OCI-LY1 (cell line): ENCODE data around the gene AMOT.

Experiments used
- H2AFZ ChIP-seq: fragments of 200-600 bp; sonication (generic), shearing (Covaris generic); 2 replicates; pipeline ENCODE4 v1.6.0; 2014; ENCODE audit warnings: antibody characterized with exemption, mild to moderate bottlenecking, low read length
- H3F3A ChIP-seq: fragments of 200-600 bp; sonication (generic), shearing (Covaris generic); 2 replicates; pipeline ENCODE4 v1.6.0; 2014; ENCODE audit warnings: mild to moderate bottlenecking, antibody characterized with exemption, low read length, moderate library complexity; ENCODE audit not compliant: insufficient read depth
- H3K27ac ChIP-seq: fragments of 200-600 bp; sonication (generic); 2 replicates; pipeline ENCODE4 v1.5.1; 2014; ENCODE audit warnings: low read length, mixed run types, mild to moderate bottlenecking, low read depth; ENCODE audit not compliant: poor library complexity, severe bottlenecking
- H3K27me3 ChIP-seq: fragments of 200-600 bp; sonication (generic); 2 replicates; pipeline ENCODE4 v1.6.0; 2014; ENCODE audit warnings: antibody characterized with exemption, mild to moderate bottlenecking, low read length, moderate library complexity; ENCODE audit not compliant: insufficient read depth
- H3K36me3 ChIP-seq: fragments of 200-600 bp; sonication (generic); 2 replicates; pipeline ENCODE4 v1.6.1; 2014; ENCODE audit warnings: mild to moderate bottlenecking, antibody characterized with exemption, low read length, moderate library complexity, mixed read lengths; ENCODE audit not compliant: insufficient read depth
- H3K4me1 ChIP-seq: fragments of 200-600 bp; sonication (generic); 2 replicates; pipeline ENCODE4 v1.5.1; 2014; ENCODE audit warnings: mild to moderate bottlenecking, low read length, moderate library complexity; ENCODE audit not compliant: insufficient read depth, severe bottlenecking
- H3K4me2 ChIP-seq: fragments of 200-600 bp; sonication (generic), shearing (Covaris generic); 2 replicates; pipeline ENCODE4 v1.6.1; 2014; ENCODE audit warnings: low read length
- H3K4me3 ChIP-seq: fragments of 200-600 bp; sonication (generic); 2 replicates; pipeline ENCODE4 v1.5.1; 2014; ENCODE audit warnings: low read length, low read depth, mild to moderate bottlenecking, mixed read lengths; ENCODE audit not compliant: poor library complexity, severe bottlenecking
- H3K79me2 ChIP-seq: fragments of 200-600 bp; shearing (Covaris generic); 2 replicates; pipeline ENCODE4 v1.6.1; 2016; ENCODE audit warnings: mixed run types, low read length, mixed read lengths; ENCODE audit not compliant: insufficient read depth
- H3K9ac ChIP-seq: fragments of 200-600 bp; sonication (generic), shearing (Covaris generic); 2 replicates; pipeline ENCODE4 v1.6.1; 2014; ENCODE audit warnings: mild to moderate bottlenecking, low read length, mixed read lengths
- H3K9me2 ChIP-seq: fragments of 200-600 bp; sonication (generic), shearing (Covaris generic); 2 replicates; pipeline ENCODE4 v1.6.1; 2014; ENCODE audit warnings: low read depth, mild to moderate bottlenecking, low read length, mixed read lengths
- H3K9me3 ChIP-seq: fragments of 200-600 bp; shearing (Covaris generic); 2 replicates; pipeline ENCODE4 v1.6.1; 2014; ENCODE audit warnings: low read length, mixed read lengths
- H4K20me1 ChIP-seq: fragments of 200-600 bp; sonication (generic), shearing (Covaris generic); 2 replicates; pipeline ENCODE4 v1.6.0; 2016; ENCODE audit warnings: mild to moderate bottlenecking, low read length; ENCODE audit not compliant: insufficient read depth
- CTCF ChIP-seq: fragments of 200-600 bp; sonication (generic), shearing (Covaris generic); IDR thresholded peaks from 2 replicates; pipeline ENCODE4 v1.5.1; 2017; ENCODE audit warnings: mild to moderate bottlenecking, antibody characterized with exemption, low read length, moderate library complexity, mixed read lengths
- EZH2 ChIP-seq: fragments of 200-600 bp; sonication (generic), shearing (Covaris generic); IDR thresholded peaks from 2 replicates; pipeline ENCODE4 v1.8.0; 2017; ENCODE audit warnings: borderline replicate concordance, mixed run types, mild to moderate bottlenecking, antibody characterized with exemption, low read length, moderate library complexity, mixed read lengths

AMOT gene

GRCh38 chrX:112877771-112878173, 37.1 kb upstream of the AMOT start:
- H3K4me2 ChIP-seq: no peak overlapping the region
- TF ChIP-seq CTCF: no peak
- TF ChIP-seq EZH2: no peak
- no peaks in the 10 kb centered on the region for H3K9me3 ChIP-seq
- H3K27me3 ChIP-seq: no peaks in the 10 kb centered on the region
- H3K9ac ChIP-seq: no peak overlapping the region
- no peaks in the 10 kb centered on the region for H3K36me3 ChIP-seq
- H3K4me3 ChIP-seq: no peak overlapping the region
- H3K27ac ChIP-seq: no peak overlapping the region
- no peaks in the 10 kb centered on the region for H4K20me1 ChIP-seq
- H3F3A ChIP-seq: no peaks in the 10 kb centered on the region
- no peak overlapping the region for H2AFZ ChIP-seq
- H3K79me2 ChIP-seq: no peaks in the 10 kb centered on the region
- no peaks in the 10 kb centered on the region for H3K9me2 ChIP-seq
- no peaks in the 10 kb centered on the region for H3K4me1 ChIP-seq

DNA sequence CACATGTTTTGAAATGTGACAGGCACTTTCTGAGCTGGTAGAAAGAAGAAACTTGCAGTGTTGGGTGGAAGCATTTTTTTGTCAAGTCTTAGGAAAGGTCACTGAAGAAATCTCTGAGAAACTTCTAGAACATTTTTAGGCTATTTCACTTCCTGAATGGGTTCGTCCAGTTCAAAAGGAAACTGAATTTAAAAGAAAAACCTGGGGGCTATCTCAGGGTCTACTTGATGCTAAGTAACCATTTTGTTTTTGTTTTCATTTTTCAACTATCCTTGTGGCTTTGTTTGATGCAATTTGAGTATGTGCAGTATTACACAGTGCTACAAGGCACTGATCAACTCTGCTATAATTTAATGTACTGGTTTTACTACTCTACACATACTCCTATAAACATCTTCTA, 34.0 kb upstream of the AMOT start:
- H3K9me2 ChIP-seq: no peaks in the 10 kb centered on the region
- H3K36me3 ChIP-seq: no peaks in the 10 kb centered on the region
- H3K27ac ChIP-seq: no peak overlapping the region
- H4K20me1 ChIP-seq: no peaks in the 10 kb centered on the region
- no peaks in the 10 kb centered on the region for H3F3A ChIP-seq
- TF ChIP-seq EZH2 (no peak), CTCF (no peak)
- H3K27me3 ChIP-seq: no peaks in the 10 kb centered on the region
- no peaks in the 10 kb centered on the region for H3K79me2 ChIP-seq
- no peak overlapping the region for H3K4me3 ChIP-seq
- no peak overlapping the region for H3K4me2 ChIP-seq
- no peak overlapping the region for H2AFZ ChIP-seq
- no peak overlapping the region for H3K9ac ChIP-seq
- no peaks in the 10 kb centered on the region for H3K4me1 ChIP-seq
- no peaks in the 10 kb centered on the region for H3K9me3 ChIP-seq

DNA sequence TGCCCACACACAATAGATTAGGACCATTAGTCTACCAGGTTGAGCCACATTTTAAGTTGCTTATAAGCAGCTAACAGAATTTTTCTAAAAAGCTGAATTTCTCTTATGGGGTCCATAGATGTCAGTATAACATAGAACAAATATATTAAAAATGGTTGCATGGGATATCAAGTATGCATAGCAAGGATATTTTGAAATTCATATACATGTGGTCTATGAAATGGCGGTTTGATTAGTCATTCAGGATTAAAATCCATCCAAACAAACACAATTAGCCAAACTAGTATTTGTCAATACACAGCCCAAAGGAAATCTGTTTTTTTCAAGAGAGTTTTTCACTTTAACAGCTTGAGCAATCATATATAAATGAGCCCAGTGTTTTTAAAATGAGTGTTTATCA, 33.5 kb upstream of the AMOT start:
- Histone ChIP-seq H3K36me3 (no peaks in the 10 kb centered on the region), H3K9ac (no peak overlapping the region), H3K27me3 (no peaks in the 10 kb centered on the region), H3K27ac (no peak overlapping the region), H3F3A (no peaks in the 10 kb centered on the region), H3K79me2 (no peaks in the 10 kb centered on the region), H2AFZ (no peak overlapping the region), H3K9me3 (no peaks in the 10 kb centered on the region), H4K20me1 (no peaks in the 10 kb centered on the region), H3K9me2 (no peaks in the 10 kb centered on the region), H3K4me3 (no peak overlapping the region), H3K4me2 (no peak overlapping the region), H3K4me1 (no peaks in the 10 kb centered on the region)
- TF ChIP-seq EZH2 (no peak), CTCF (no peak)
